HG02943 (cell line): ENCODE results near the gene BOLA2B.
A peak's percentile ranks its signal among the peaks of the same experiment; 100 is the strongest.
"Not testable (repeated sequence)": the region's sequence is repeated elsewhere in the genome, so short reads cannot be mapped to it uniquely, and the experiment has no call there.

Source experiments
- ATAC-seq: cut with Tn5 transposase; IDR thresholded peaks from one replicate; pipeline ENCODE4 v1.9.1; 2021; ENCODE audit warnings: mild to moderate bottlenecking, low read depth, moderate library complexity; ENCODE audit not compliant: unreplicated experiment

The BOLA2B gene

GRCh38 chr16:30193615-30194014 is at the start of gene BOLA2B, which contains the start of gene SLX1A:
TSS of gene BOLA2B (minus strand) at chr16:30193666. CDS start at chr16:30193595, 71 bp downstream.
TSS of gene SLX1A (plus strand) at chr16:30193875. CDS start at chr16:30194085, 210 bp downstream.
- peak; percentile 77 for ATAC-seq

GRCh38 chr16:30217082-30217481 is 23.6 kb upstream of the BOLA2B start:
- ATAC-seq: not testable (repeated sequence)

GRCh38 chr16:30211414-30211813 is 17.9 kb upstream of the BOLA2B start:
- not testable (repeated sequence) for ATAC-seq

- ATAC-seq: not testable (repeated sequence)
These were observed 15.6 kb upstream of the BOLA2B start for GRCh38 chr16:30209032-30209431.

GRCh38 chr16:30207063-30207704 is 13.7 kb upstream of the BOLA2B start:
- ATAC-seq: not testable (repeated sequence)

- ATAC-seq: not testable (repeated sequence)
These were observed 12.8 kb upstream of the BOLA2B start for GRCh38 chr16:30206252-30206651.

GRCh38 chr16:30205541-30206236 is 12.2 kb upstream of the BOLA2B start:
- not testable (repeated sequence) for ATAC-seq

GRCh38 chr16:30199608-30200343 is 6.3 kb upstream of the BOLA2B start:
- ATAC-seq: not testable (repeated sequence)

GRCh38 chr16:30199049-30199448 is 5.6 kb upstream of the BOLA2B start, which contains the start of gene SULT1A3:
TSS of gene SULT1A3 (plus strand) at chr16:30199255. CDS start at chr16:30200729, 1,474 bp downstream.
- ATAC-seq: not testable (repeated sequence)

GRCh38 chr16:30197001-30197400 is 3.5 kb upstream of the BOLA2B start:
- ATAC-seq: not testable (repeated sequence)

- peak; percentile 64 for ATAC-seq
These were observed 883 bp upstream of the BOLA2B start for GRCh38 chr16:30194172-30194925.

GRCh38 chr16:30193098-30193497 is 368 bp downstream of the BOLA2B start:
- ATAC-seq: peak; percentile 17

GRCh38 chr16:30191158-30191557 is 2.3 kb downstream of the BOLA2B start:
- not testable (repeated sequence) for ATAC-seq

GRCh38 chr16:30187971-30188561 is 5.4 kb downstream of the BOLA2B start:
- no peak for ATAC-seq

GRCh38 chr16:30187556-30187865 is 6.0 kb downstream of the BOLA2B start:
- ATAC-seq: no peak

GRCh38 chr16:30186782-30187555 is 6.5 kb downstream of the BOLA2B start:
- ATAC-seq: no peak

- no peak for ATAC-seq
These were observed 7.1 kb downstream of the BOLA2B start for GRCh38 chr16:30186444-30186781.

GRCh38 chr16:30185683-30186421 is 7.6 kb downstream of the BOLA2B start:
- no peak for ATAC-seq
